Measurements from ENCODE around the gene RIPK4.

DNA sequence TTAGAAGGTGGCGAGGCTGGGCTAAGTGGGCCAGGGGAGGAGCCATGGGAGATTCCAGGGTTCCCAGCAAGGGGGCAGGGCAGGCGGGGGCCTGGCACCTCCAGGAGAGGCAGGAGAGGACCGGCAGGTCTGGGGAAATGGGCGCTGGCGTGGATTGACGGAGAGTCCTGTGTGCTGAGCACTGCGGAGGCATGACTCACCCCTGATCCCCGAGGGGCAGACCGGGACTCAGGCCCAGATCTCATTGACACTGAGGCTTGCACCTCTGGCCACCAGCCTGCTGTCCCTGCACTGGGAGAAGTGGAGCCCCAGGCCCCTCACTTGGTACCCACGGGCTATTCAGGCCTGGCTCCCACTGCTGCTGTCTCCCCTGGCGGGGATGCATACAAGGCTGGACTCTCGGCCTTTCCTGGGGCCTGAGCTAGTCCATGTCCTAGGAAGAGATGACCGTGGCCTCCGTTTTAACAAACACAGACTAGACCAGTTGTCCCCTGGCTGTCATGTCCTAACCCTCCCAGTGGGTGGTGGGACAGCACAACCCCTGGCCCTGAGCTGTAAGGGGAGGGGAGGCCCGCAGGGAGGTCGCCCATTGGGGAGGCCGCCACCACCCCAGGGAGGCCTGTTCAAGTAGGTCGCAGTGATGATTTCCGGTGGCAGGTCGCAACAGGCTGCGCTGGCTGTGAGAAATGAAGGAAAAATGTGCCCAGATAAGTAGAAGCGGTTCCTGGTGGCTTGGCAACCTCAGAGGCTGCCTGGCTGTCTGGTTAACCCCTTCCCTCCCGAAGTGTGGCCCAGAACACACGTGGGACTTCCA, 39.7 kb downstream of the RIPK4 start:
- TF ChIP-seq, protein P1, sequence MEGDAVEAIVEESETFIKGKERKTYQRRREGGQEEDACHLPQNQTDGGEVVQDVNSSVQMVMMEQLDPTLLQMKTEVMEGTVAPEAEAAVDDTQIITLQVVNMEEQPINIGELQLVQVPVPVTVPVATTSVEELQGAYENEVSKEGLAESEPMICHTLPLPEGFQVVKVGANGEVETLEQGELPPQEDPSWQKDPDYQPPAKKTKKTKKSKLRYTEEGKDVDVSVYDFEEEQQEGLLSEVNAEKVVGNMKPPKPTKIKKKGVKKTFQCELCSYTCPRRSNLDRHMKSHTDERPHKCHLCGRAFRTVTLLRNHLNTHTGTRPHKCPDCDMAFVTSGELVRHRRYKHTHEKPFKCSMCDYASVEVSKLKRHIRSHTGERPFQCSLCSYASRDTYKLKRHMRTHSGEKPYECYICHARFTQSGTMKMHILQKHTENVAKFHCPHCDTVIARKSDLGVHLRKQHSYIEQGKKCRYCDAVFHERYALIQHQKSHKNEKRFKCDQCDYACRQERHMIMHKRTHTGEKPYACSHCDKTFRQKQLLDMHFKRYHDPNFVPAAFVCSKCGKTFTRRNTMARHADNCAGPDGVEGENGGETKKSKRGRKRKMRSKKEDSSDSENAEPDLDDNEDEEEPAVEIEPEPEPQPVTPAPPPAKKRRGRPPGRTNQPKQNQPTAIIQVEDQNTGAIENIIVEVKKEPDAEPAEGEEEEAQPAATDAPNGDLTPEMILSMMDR (IDR thresholded peaks at IDR 0.05), result no peak
- TF ChIP-seq POLR2A (IDR thresholded peaks at IDR 0.05), result no peak
- TF ChIP-seq EP300 (IDR thresholded peaks at IDR 0.05; ENCODE audit: low read depth), result no peak
- no peak for TF ChIP-seq POLR2AphosphoS5 (IDR thresholded peaks at IDR 0.05)

All from transverse colon (tissue), 4 donors.